Tibial nerve (tissue), 4 donors: ENCODE data around the gene GNG7. TPM values are rescaled to one million over a fixed set of nuclear protein-coding genes. Genes with fewer than 3 reads are reported as not detected.
A peak's percentile ranks its signal among the peaks of the same experiment; 100 is the strongest.

Experiments
- DNase-seq, 2 donors: peaks; one replicate each; pipeline ENCODE4 v3.0.0-alpha.2; 2019; ENCODE audit warnings: low spot score in 2 of 2
- H3K27ac ChIP-seq, 4 donors: fragments of 200-600 bp; sonication (generic) in 3 of 4; one replicate each; pipeline ENCODE4 v1.5.1; 2017 to 2019; ENCODE audit warnings: mild to moderate bottlenecking in 1 of 4
- H3K27me3 ChIP-seq, 2 donors: fragments of 200-600 bp; sonication (generic) in 1 of 2; one replicate each; pipeline versions ENCODE4 v1.5.1 to v1.6.0; 2017 to 2019
- H3K36me3 ChIP-seq, 3 donors: fragments of 200-600 bp; sonication (generic); one replicate each; pipeline ENCODE4 v1.5.1; 2018 to 2019
- H3K4me1 ChIP-seq, 4 donors: fragments of 200-600 bp; sonication (generic) in 3 of 4; one replicate each; pipeline ENCODE4 v1.5.1; 2017 to 2019
- H3K4me3 ChIP-seq, 4 donors: fragments of 200-600 bp; sonication (generic) in 3 of 4; one replicate each; pipeline ENCODE4 v1.5.1; 2017 to 2019; ENCODE audit warnings: mild to moderate bottlenecking in 1 of 4, moderate library complexity in 1 of 4
- H3K9me3 ChIP-seq, 4 donors: fragments of 200-600 bp; sonication (generic) in 3 of 4; one replicate each; pipeline ENCODE4 v1.5.1; 2017 to 2019
- EP300 ChIP-seq, 2 donors: sonication (generic); formaldehyde crosslinking; IDR thresholded peaks; one replicate each; pipeline ENCODE4 v1.6.1; 2017; ENCODE audit warnings: antibody characterized with exemption in 2 of 2, mild to moderate bottlenecking in 1 of 2
- POLR2A ChIP-seq, 2 donors: fragments of 450-650 bp; IDR thresholded peaks; one replicate each; pipeline ENCODE4 v1.6.1; 2017; ENCODE audit warnings: antibody characterized with exemption in 2 of 2, mild to moderate bottlenecking in 2 of 2, moderate library complexity in 2 of 2
- WGBS, 2 donors: methylation state at CpG; one replicate each; pipeline ENCODE4 v1.1.5; 2018; 5-methylcytosine and 5-hydroxymethylcytosine counted together
- total RNA-seq, 4 donors: library from RNA; depleted of rRNA; stranded (reverse); fragments of >200 nt; gene quantifications; one replicate each; pipeline ENCODE4 v1.1.0, GENCODE V29; 2016
- TF ChIP-seq, protein P1 (sequence below), 5 experiments: fragments of 200-600 bp in 3 of 5; fragments of 450-650 bp in 2 of 5; sonication (generic) in 3 of 5; IDR thresholded peaks; one replicate each; pipeline ENCODE4 v1.5.1; 2016 to 2019; ENCODE audit warnings: antibody characterized with exemption in 5 of 5, mild to moderate bottlenecking in 3 of 5, moderate library complexity in 2 of 5

GNG7 gene
- total RNA-seq, 4 donors from 2014 or later = 2.6 to 5.3 (median 3.5) TPM

- no peaks in the 10 kb centered on the region for H3K36me3 ChIP-seq
- peaks cover 0 to 31% (median 6%) of the 10 kb centered on the region in 4 donors for H3K4me1 ChIP-seq
- H3K9me3 ChIP-seq = peaks cover 0 to 6% (median 0%) of the 10 kb centered on the region in 4 donors
- peaks cover 0 to 7% of the 10 kb centered on the region in 2 donors for H3K27me3 ChIP-seq
- H3K27ac ChIP-seq = no peak overlapping the region
- WGBS, 2 donors = 17 to 23% methylated on average over 24 to 26 of the region's 28 CpGs
- no peak overlapping the region for H3K4me3 ChIP-seq
- DNase-seq = no peak
- no peak for TF ChIP-seq EP300 (IDR thresholded peaks at IDR 0.05)
- no peak for TF ChIP-seq POLR2A (IDR thresholded peaks at IDR 0.05)
- TF ChIP-seq, protein P1, sequence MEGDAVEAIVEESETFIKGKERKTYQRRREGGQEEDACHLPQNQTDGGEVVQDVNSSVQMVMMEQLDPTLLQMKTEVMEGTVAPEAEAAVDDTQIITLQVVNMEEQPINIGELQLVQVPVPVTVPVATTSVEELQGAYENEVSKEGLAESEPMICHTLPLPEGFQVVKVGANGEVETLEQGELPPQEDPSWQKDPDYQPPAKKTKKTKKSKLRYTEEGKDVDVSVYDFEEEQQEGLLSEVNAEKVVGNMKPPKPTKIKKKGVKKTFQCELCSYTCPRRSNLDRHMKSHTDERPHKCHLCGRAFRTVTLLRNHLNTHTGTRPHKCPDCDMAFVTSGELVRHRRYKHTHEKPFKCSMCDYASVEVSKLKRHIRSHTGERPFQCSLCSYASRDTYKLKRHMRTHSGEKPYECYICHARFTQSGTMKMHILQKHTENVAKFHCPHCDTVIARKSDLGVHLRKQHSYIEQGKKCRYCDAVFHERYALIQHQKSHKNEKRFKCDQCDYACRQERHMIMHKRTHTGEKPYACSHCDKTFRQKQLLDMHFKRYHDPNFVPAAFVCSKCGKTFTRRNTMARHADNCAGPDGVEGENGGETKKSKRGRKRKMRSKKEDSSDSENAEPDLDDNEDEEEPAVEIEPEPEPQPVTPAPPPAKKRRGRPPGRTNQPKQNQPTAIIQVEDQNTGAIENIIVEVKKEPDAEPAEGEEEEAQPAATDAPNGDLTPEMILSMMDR (IDR thresholded peaks at IDR 0.05) = peak; percentile 72 to 80 (median 79)
These were observed 88.8 kb downstream of the GNG7 start for GRCh38 chr19:2613507-2614295.

- Histone ChIP-seq H3K4me3 (no peak overlapping the region), H3K4me1 (peaks cover 0 to 31% (median 5%) of the 10 kb centered on the region in 4 donors), H3K36me3 (no peaks in the 10 kb centered on the region), H3K9me3 (peaks cover 0 to 6% (median 0%) of the 10 kb centered on the region in 4 donors), H3K27me3 (peaks cover 0 to 7% of the 10 kb centered on the region in 2 donors), H3K27ac (no peak overlapping the region)
- 79 to 85% methylated on average over 18 of the region's 18 CpGs for WGBS, 2 donors
- TF ChIP-seq, protein P1 (IDR thresholded peaks at IDR 0.05) = no peak
- TF ChIP-seq POLR2A (IDR thresholded peaks at IDR 0.05) = no peak
- no peak for DNase-seq
These were observed 89.8 kb downstream of the GNG7 start for GRCh38 chr19:2612619-2613249.

GRCh38 chr19:2611483-2612464 is 90.7 kb downstream of the GNG7 start:
- Histone ChIP-seq H3K9me3 (peaks cover 0 to 6% (median 0%) of the 10 kb centered on the region in 4 donors), H3K27ac (peak overlapping the region in 1 of 4 donors; percentile 83), H3K36me3 (no peaks in the 10 kb centered on the region), H3K4me3 (peak overlapping the region in 2 of 4 donors; percentile 50), H3K27me3 (peaks cover 0 to 7% of the 10 kb centered on the region in 2 donors), H3K4me1 (peaks cover 0 to 29% (median 5%) of the 10 kb centered on the region in 4 donors)
- DNase-seq = no peak
- WGBS, 2 donors = 69 to 71% methylated on average over 34 of the region's 34 CpGs
- TF ChIP-seq EP300 (IDR thresholded peaks at IDR 0.05) = no peak
- TF ChIP-seq, protein P1 (IDR thresholded peaks at IDR 0.05) = no peak

GRCh38 chr19:2610637-2611482 is 91.6 kb downstream of the GNG7 start:
- Histone ChIP-seq H3K9me3 (peaks cover 0 to 6% (median 0%) of the 10 kb centered on the region in 4 donors), H3K4me3 (peak overlapping the region; percentile 32 to 54 (median 50)), H3K27ac (peak overlapping the region in 3 of 4 donors; percentile 70 to 83 (median 78)), H3K27me3 (peaks cover 0 to 7% of the 10 kb centered on the region in 2 donors), H3K4me1 (peaks cover 0 to 22% (median 5%) of the 10 kb centered on the region in 4 donors), H3K36me3 (no peaks in the 10 kb centered on the region)
- WGBS, 2 donors = 19 to 26% methylated on average over 20 to 31 of the region's 46 CpGs
- peak; percentile 87 to 93 for DNase-seq
- TF ChIP-seq POLR2A (IDR thresholded peaks at IDR 0.05) (no peak), EP300 (IDR thresholded peaks at IDR 0.05) (peak in 1 of 2 donors; percentile 80)
- TF ChIP-seq, protein P1 (IDR thresholded peaks at IDR 0.05) = peak; percentile 89 to 98 (median 96)
